Activated T-cell treated with anti-CD3 and anti-CD28 coated beads for 4 hours (primary cell): ENCODE data around the gene CCL25.
A peak's percentile ranks its signal among the peaks of the same experiment; 100 is the strongest.
"Not testable (repeated sequence)": the region's sequence is repeated elsewhere in the genome, so short reads cannot be mapped to it uniquely, and the experiment has no call there.

Source experiments
- DNase-seq: peaks from one replicate; pipeline ENCODE4 v3.0.0-alpha.2; 2020

The CCL25 gene, protein sequence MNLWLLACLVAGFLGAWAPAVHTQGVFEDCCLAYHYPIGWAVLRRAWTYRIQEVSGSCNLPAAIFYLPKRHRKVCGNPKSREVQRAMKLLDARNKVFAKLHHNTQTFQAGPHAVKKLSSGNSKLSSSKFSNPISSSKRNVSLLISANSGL

DNA sequence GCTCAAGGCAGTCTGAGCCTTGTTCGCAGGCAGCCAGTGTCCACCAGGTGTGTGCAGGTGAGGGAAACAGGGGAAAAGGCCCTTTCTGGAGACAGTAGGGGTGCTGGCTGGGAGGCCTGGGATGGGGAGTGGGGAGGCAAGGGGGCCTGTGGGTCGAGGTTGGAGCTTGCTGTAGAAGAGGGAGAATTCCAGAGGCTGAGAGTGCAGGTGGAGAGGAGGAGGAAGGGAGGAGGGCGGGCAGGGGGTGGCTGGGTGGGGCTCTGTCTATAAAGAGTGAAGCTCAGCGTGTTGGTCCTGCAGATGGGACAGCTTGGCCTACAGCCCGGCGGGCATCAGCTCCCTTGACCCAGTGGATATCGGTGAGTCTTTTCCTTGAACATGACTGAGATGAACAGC is at the start of gene CCL25:
Gene CCL25, plus strand, starts transcription at position 297 of the 396 bp plus-strand sequence. CDS start 290 bp downstream, outside the sequence.
- DNase-seq = no peak

DNA sequence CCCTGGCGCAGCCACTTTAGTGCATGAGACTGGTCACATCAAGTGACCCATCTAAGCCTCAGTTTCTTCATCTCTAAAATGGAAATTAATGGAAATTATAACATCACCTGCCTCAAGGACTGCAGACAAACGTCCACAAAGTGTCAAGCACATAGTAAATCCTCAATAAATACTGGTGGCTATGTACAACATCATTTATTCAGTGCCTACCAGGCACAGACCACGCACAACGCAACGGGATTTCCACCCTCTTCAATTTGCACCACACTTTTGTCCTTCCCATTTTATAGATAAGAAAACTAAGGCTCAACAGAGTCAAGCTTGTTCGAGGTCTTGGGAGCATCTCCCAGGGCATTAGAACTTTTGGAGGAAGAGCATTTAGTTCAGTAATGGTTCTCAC is 48.6 kb upstream of the CCL25 start:
- DNase-seq = no peak

- no peak for DNase-seq
Measured at GRCh38 chr19:8004723-8005513, 47.6 kb upstream of the CCL25 start.

DNA sequence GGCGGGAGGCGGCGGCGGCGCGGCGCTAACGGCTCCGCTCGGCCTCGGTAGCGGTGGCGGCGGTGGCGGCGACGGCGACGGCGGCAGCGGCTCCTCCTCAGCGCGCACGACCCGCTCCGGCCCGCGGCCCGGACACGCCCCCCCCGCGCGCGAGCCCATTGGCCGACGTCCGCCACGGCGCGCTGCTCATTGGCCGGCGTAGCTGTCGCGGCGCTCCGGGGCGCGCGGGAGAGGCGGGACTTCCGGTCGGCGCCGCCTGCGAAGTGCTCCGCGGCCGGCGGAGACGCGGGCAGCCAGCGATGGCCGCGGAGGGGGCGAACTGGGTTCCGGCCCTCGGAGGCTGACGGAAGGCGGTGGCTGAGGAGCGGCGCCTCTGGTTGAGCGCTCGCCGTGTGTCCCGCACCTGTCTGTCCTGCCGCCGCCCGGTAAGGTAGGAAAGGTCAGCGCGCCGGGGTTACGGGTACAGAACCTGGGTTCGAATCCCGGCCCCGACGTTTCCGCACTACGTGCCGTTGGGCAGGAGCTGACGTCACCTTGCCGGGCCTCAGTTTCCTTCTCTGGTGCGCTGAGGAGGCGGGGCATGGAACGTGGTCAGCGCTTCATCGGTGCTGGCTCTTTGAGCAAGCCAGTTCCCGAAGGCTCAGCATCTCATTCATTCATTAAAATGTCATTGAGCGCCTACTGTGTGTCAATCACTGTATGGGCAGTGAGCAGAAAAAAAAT is 46.9 kb upstream of the CCL25 start, which contains the start of gene ELAVL1:
Gene ELAVL1, minus strand, starts transcription at position 108 of the 723 bp plus-strand sequence. CDS start 13,826 bp downstream, outside the sequence.
- peak; percentile 78 for DNase-seq

- DNase-seq = no peak
Measured at GRCh38 chr19:8017808-8018207, 34.8 kb upstream of the CCL25 start.

- no peak for DNase-seq
Measured at GRCh38 chr19:8020681-8021080, 31.9 kb upstream of the CCL25 start.

DNA sequence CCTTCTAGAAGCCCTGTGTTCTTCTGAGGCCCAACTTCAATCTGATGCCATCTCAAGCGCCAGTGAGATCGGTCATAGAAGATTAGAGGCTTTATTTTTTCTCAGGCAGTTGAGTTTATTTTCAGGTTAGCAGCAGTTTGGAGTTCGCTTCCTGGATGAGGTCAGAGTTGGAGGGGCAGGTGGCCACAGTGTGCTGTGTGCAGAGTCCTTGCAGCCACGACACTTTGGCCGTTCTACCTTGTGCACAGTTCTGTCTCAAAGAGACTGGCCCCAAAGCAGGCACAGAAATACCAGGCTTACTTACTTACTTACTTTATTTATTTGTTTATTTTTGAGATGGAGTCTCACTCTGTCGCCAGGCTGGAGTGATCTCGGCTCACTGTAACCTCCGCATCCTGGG is 31.2 kb upstream of the CCL25 start:
- no peak for DNase-seq

DNA sequence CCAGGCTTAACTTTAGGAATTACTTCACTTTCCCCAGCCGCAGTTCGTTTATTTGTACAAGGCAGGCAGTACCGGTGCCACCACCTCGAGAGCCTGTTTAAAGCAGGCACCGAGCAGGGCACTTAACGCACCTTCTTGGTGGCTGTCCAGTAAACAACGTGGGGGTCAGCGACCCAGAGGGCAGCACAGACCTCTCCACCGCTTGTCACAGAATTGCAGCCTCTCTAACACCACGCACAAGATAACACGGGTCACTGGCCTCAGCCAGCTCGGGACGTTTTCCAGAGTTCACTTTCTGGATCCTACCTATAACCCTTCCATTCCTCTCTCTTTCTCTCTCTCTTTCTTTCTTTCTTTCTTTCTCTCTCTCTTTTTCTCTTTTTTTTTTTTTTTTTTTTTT is 30.3 kb upstream of the CCL25 start:
- DNase-seq = no peak

DNA sequence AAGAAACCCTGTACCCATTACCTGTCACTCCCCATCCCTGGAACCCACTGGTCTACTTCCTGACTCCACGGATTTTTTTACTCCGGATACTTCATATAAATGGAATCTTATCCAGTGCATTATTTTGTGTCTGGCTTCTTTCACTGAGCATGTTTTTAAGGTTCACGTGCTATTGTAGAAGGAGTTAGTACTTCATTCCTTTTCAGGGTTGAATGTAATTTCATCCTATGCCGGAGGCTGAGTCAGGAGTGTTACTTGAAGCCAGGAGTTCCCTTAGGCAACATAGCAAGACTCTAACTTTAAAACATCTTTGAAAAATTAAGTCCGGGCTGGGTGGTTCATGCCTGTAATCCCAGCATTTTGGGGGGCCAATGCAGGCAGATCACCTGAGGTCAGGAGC is 29.2 kb upstream of the CCL25 start:
- DNase-seq = no peak

- not testable (repeated sequence) for DNase-seq
Measured at GRCh38 chr19:8024256-8024655, 28.3 kb upstream of the CCL25 start.

- DNase-seq = no peak
Measured at GRCh38 chr19:8025316-8025715, 27.2 kb upstream of the CCL25 start.

GRCh38 chr19:8028951-8029491 is 23.5 kb upstream of the CCL25 start:
- DNase-seq = no peak

DNA sequence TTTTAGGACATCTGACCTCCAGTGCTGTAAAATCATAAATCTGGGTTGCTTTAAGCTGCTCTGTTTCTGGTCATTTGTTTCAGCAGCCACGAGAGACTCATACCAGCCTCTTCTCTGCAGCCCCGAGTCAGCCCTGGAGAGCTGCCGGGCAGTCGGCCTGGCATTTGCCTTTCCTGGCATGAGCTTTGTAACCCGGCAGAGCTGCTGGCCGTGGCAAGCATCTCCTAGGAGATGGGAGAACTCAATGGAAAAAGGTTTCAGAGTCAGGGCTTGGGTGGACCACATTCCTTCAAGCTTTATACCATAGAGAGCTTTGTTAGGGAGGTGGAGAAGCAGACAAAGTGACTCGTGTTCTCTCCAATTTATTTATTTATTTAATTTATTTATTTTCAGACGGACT is 21.6 kb upstream of the CCL25 start:
- DNase-seq = no peak

DNA sequence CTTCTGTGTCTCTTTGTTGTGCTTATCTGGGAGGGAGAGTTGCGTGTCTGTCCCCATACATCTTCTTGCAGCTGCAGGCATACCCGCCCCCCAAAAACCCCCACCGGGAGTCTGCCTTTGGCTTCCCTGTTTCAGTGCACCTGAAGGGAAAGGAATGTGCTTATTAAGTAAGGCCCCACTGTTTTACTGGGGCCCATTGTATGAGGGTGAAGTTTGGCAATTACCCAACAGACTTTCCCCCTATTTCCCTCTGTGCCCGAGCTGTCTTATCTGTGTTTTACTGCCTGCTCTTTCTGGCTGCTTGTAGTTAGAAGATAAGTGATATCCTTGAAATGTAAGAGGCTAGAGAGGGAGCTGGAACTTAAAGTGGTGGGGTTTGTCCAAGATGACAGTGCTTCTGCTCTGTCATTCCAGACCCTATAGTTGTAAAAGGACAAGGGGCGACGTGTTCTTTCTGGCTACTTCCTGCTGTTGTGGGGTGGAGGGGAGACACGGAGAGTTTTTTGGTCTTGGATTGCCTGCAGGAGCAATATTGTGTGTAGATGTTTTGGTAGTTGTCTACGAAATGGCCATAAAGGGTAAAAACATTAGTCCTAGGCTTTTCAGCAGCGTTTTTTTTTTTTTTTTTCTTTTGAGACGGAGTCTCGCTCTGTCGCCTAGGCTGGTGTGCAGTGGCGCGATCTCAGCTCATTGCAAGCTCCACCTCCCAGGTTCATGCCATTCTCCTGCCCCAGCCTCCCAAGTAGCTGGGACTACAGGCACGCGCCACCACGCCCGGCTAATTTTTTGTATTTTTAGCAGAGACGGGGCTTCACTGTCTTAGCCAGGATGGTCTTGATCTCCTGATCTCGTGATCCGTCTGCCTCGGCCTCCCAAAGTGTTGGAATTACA is 19.0 kb upstream of the CCL25 start:
- not testable (repeated sequence) for DNase-seq

DNA sequence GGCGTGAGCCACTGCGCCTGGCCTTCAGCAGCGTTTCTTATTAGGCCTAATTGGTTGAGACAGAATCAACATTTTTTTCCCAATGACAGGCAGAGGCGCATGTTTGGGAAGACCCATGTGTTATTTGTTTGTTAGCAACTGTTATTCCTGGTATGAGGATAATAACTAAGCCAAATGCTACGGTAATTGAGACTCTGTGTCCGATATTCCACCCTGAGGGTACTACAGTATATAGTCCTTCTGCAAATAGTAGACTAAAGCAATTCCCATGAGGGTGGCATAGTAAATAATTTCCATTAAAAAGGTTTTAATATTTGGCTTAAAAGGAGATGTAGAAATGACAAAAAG is 18.4 kb upstream of the CCL25 start:
- no peak for DNase-seq

DNA sequence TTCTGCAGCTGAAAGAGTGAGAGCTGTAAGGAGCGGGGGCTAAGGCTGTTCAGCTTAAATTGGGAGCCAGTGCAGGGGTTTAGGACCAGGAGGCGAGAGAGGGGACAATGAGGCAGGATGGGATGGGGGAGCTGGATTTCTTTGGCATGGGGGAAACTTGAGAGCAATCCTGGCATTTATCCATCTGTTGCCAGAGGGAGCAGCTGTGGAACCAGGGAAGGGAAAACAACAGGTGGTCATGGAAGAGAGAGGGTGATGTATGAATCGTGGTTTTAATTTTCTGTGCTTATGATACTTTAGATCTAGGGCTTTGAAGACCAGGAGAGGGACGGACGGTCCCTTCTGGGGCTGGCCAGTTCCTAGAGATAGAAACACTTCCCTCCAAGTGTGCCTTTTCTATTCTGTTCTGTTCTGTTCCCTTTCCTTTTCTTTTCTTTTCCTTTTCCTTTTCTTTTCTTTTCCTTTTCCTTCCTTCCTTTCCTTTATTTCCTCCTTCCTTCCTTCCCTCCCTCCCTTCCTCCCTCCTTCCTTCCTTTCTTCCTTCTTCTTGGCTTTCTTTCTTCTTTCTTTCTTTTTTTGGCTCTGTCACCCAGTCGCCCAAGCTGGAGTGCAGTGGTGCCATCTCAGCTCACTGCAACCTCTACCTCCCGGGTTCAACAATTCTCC is 16.0 kb upstream of the CCL25 start:
- no peak for DNase-seq

- DNase-seq = no peak
Measured at GRCh38 chr19:8038815-8039214, 13.7 kb upstream of the CCL25 start.

GRCh38 chr19:8039231-8039630 is 13.3 kb upstream of the CCL25 start:
- no peak for DNase-seq

DNA sequence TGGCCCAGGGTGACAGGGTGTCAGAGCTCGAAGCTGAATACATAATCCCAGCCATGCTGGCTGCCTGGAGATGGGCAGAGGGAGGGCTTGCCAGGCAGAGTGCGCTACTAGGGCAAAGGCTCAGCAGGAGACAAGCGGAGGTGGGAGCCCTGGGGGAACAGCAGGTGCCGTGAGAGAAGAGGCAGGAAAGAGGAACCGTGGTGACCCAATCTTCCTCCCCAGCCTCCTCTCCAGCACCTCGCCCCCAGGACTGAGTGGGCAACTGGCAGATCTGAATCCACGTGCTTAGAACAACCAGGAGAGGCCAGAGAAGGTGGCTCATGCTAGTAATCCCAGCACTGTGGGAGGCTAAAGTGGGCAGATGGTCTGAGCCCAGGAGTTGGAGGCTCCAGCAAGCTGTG is 11.0 kb upstream of the CCL25 start:
- no peak for DNase-seq

- DNase-seq = no peak
Measured at GRCh38 chr19:8042900-8043299, 9.7 kb upstream of the CCL25 start.

- DNase-seq = no peak
Measured at GRCh38 chr19:8044018-8044417, 8.5 kb upstream of the CCL25 start.
